SK-N-SH treated with all-trans-retinoic acid at 6 μM for 48 hours (cell line): ENCODE measurements around the gene PRICKLE3.

Experiments
- ATAC-seq: fragments of 200-7000 bp; cut with Tn5 transposase; 3 replicates; pipeline ENCODE4 v1.9.1; 2020; ENCODE audit warnings: mild to moderate bottlenecking, moderate library complexity
- ARNTL ChIP-seq: fragments of 450-650 bp; formaldehyde crosslinking; IDR thresholded peaks from 2 replicates; pipeline ENCODE4 v1.5.0; 2020; ENCODE audit warnings: low read depth, mild to moderate bottlenecking, moderate library complexity, borderline replicate concordance
- BACH2 ChIP-seq: fragments of 250-450 bp; sonication (Bioruptor Pico); IDR thresholded peaks from 2 replicates; pipeline ENCODE4 v1.9.0; 2021; ENCODE audit warnings: mild to moderate bottlenecking, borderline replicate concordance
- CREB5 ChIP-seq: fragments of 250-450 bp; sonication (Bioruptor Pico); IDR thresholded peaks from 2 replicates; pipeline ENCODE4 v1.5.1; 2020; ENCODE audit warnings: low read depth, mild to moderate bottlenecking, moderate library complexity
- CSDC2 ChIP-seq: fragments of 250-450 bp; sonication (Bioruptor Pico); IDR thresholded peaks from 2 replicates; pipeline ENCODE4 v1.5.0; 2020; ENCODE audit warnings: mild to moderate bottlenecking, moderate library complexity
- CSRNP3 ChIP-seq: fragments of 250-450 bp; sonication (Bioruptor Pico); IDR thresholded peaks from 2 replicates; pipeline ENCODE4 v1.5.1; 2021; ENCODE audit warnings: mild to moderate bottlenecking, moderate library complexity
- ESRRG ChIP-seq: fragments of 250-450 bp; sonication (Bioruptor Pico); IDR thresholded peaks from 2 replicates; pipeline ENCODE4 v1.6.1; 2021; ENCODE audit warnings: mild to moderate bottlenecking
- ISL1 ChIP-seq: fragments of 250-450 bp; sonication (Bioruptor Pico); IDR thresholded peaks from 2 replicates; pipeline ENCODE4 v2.1.2; 2022; ENCODE audit warnings: mild to moderate bottlenecking, moderate library complexity
- OSR1 ChIP-seq: fragments of 250-450 bp; sonication (Bioruptor Pico); IDR thresholded peaks from 2 replicates; pipeline ENCODE4 v1.8.0; 2022; ENCODE audit warnings: moderate library complexity, mild to moderate bottlenecking, inconsistent platforms
- PATZ1 ChIP-seq: fragments of 250-450 bp; sonication (Bioruptor Pico); IDR thresholded peaks from 2 replicates; pipeline ENCODE4 v1.8.0; 2020; ENCODE audit warnings: mild to moderate bottlenecking, moderate library complexity, borderline replicate concordance
- POU6F1 ChIP-seq: fragments of 250-450 bp; sonication (Bioruptor Pico); IDR thresholded peaks from 2 replicates; pipeline ENCODE4 v1.8.0; 2021; ENCODE audit warnings: low read depth, mild to moderate bottlenecking, moderate library complexity, borderline replicate concordance
- PPARA ChIP-seq: fragments of 250-450 bp; sonication (Bioruptor Pico); IDR thresholded peaks from 2 replicates; pipeline ENCODE4 v1.5.0; 2020; ENCODE audit warnings: mild to moderate bottlenecking, borderline replicate concordance
- RARB ChIP-seq: fragments of 250-450 bp; sonication (Bioruptor Pico); IDR thresholded peaks from 2 replicates; pipeline ENCODE4 v1.8.0; 2021; ENCODE audit warnings: mild to moderate bottlenecking, moderate library complexity
- SNAI2 ChIP-seq: fragments of 250-450 bp; sonication (Bioruptor Pico); IDR thresholded peaks from 2 replicates; pipeline ENCODE4 v1.5.0; 2020; ENCODE audit warnings: mild to moderate bottlenecking, moderate library complexity
- TCF4 ChIP-seq: fragments of 250-450 bp; sonication (Bioruptor Pico); IDR thresholded peaks from 2 replicates; pipeline ENCODE4 v1.8.0; 2021; ENCODE audit warnings: mild to moderate bottlenecking, moderate library complexity, borderline replicate concordance
- TOX ChIP-seq: fragments of 250-450 bp; sonication (Bioruptor Pico); IDR thresholded peaks from 2 replicates; pipeline ENCODE4 v1.8.0; 2021; ENCODE audit warnings: mild to moderate bottlenecking, moderate library complexity, borderline replicate concordance
- ZC3H10 ChIP-seq: fragments of 250-450 bp; sonication (Bioruptor Pico); IDR thresholded peaks from 2 replicates; pipeline ENCODE4 v1.5.1; 2021; ENCODE audit warnings: mild to moderate bottlenecking, moderate library complexity
- ZFP3 ChIP-seq: fragments of 250-450 bp; sonication (Bioruptor Pico); IDR thresholded peaks from 2 replicates; pipeline ENCODE4 v1.5.0; 2020; ENCODE audit warnings: mild to moderate bottlenecking, moderate library complexity
- ZFP30 ChIP-seq: fragments of 450-650 bp; formaldehyde crosslinking; IDR thresholded peaks from 2 replicates; pipeline ENCODE4 v1.5.0; 2022; ENCODE audit warnings: mild to moderate bottlenecking, moderate library complexity
- ZNF565 ChIP-seq: fragments of 450-650 bp; formaldehyde crosslinking; conservative IDR thresholded peaks from 2 replicates; pipeline ENCODE4 v1.5.0; 2020; ENCODE audit warnings: low read depth, mild to moderate bottlenecking, moderate library complexity

Gene PRICKLE3

GRCh38 chrX:49186125-49187027 lies at the start of gene PRICKLE3:
TSS of gene PRICKLE3 (minus strand) at chrX:49186373. CDS start at chrX:49186297, 76 bp downstream.
- no peak for ATAC-seq
- TF ChIP-seq ZC3H10 = no peak
- TF ChIP-seq ZFP30 = no peak
- no peak for TF ChIP-seq PATZ1 (CRISPR knock-in tag)
- TF ChIP-seq CSRNP3 (CRISPR knock-in tag) = no peak

- TF ChIP-seq CSRNP3 (CRISPR knock-in tag) (no peak), RARB (CRISPR knock-in tag) (no peak), SNAI2 (CRISPR knock-in tag) (no peak), ZFP30 (no peak)
- TF ChIP-seq, all 23 proteins: peak for 0
- no peak for ATAC-seq
Observed at GRCh38 chrX:49233887-49234555, 47.8 kb upstream of the PRICKLE3 start.

- no peak for ATAC-seq
- TF ChIP-seq ISL1 (CRISPR knock-in tag) (no peak), TCF4 (CRISPR knock-in tag) (no peak), OSR1 (no peak), CSDC2 (CRISPR knock-in tag) (no peak), ZC3H10 (no peak), ZFP3 (CRISPR knock-in tag) (no peak), ESRRG (CRISPR knock-in tag) (no peak), POU6F1 (CRISPR knock-in tag) (no peak), CREB5 (no peak)
Observed at GRCh38 chrX:49233176-49233575, 47.0 kb upstream of the PRICKLE3 start, which contains the start of gene CACNA1F. TSS of gene CACNA1F (minus strand) at chrX:49233340. CDS start at chrX:49233309, 31 bp downstream.

- no peak for ATAC-seq
- TF ChIP-seq CSDC2 (CRISPR knock-in tag) = no peak
- TF ChIP-seq TOX = no peak
- TF ChIP-seq ZNF565 (CRISPR knock-in tag) = no peak
- no peak for TF ChIP-seq ISL1 (CRISPR knock-in tag)
- no peak for TF ChIP-seq ARNTL (CRISPR knock-in tag)
- TF ChIP-seq ZFP3 (CRISPR knock-in tag) = no peak
- TF ChIP-seq PPARA (CRISPR knock-in tag) = no peak
- TF ChIP-seq BACH2 (CRISPR knock-in tag) = no peak
Observed at GRCh38 chrX:49232525-49232924, 46.4 kb upstream of the PRICKLE3 start.
